Tibial artery (tissue), 4 donors: ENCODE results near the gene FHIP1A.
A peak's percentile ranks its signal among the peaks of the same experiment; 100 is the strongest.

Experiments used
- DNase-seq, 2 donors: peaks; one replicate each; pipeline ENCODE4 v3.0.0-alpha.2; 2019
- H3K27ac ChIP-seq, 2 donors: fragments of 200-600 bp; sonication (generic) in 1 of 2; 1 replicate in 1 of 2; 2 replicates in 1 of 2; pipeline ENCODE4 v1.5.1; 2018 to 2019; ENCODE audit warnings: mild to moderate bottlenecking in 1 of 2
- H3K27me3 ChIP-seq, 2 donors: fragments of 200-600 bp; sonication (generic) in 1 of 2; one replicate each; pipeline versions ENCODE4 v1.5.1 to v1.6.0; 2016 to 2019
- H3K36me3 ChIP-seq, 3 donors: fragments of 200-600 bp; sonication (generic) in 2 of 3; one replicate each; pipeline ENCODE4 v1.5.1; 2016 to 2019; ENCODE audit warnings: mild to moderate bottlenecking in 2 of 3
- H3K4me1 ChIP-seq, 4 donors: fragments of 200-600 bp; sonication (generic) in 2 of 4; 1 replicate in 3 of 4; 2 replicates in 1 of 4; pipeline ENCODE4 v1.5.1; 2016 to 2019
- H3K4me3 ChIP-seq, 2 donors: fragments of 200-600 bp; sonication (generic) in 1 of 2; 1 replicate in 1 of 2; 2 replicates in 1 of 2; pipeline ENCODE4 v1.5.1; 2018 to 2019; ENCODE audit warnings: mild to moderate bottlenecking in 2 of 2
- H3K9me3 ChIP-seq, 3 donors: fragments of 200-600 bp; sonication (generic) in 1 of 3; one replicate each; pipeline ENCODE4 v1.5.1; 2016 to 2019
- CTCF ChIP-seq, 2 experiments: fragments of 200-600 bp in 1 of 2; fragments of 450-650 bp in 1 of 2; IDR thresholded peaks; one replicate each; pipeline ENCODE4 v1.5.1; 2017 to 2019; ENCODE audit warnings: antibody characterized with exemption in 2 of 2, mild to moderate bottlenecking in 1 of 2, moderate library complexity in 1 of 2
- intact Hi-C: fragments of 100-400 bp; cut with DNase I; formaldehyde crosslinking; loops from one replicate; pipeline ENCODE4 v1.15.0; 2023; ENCODE audit warnings: low total_unique reads

FHIP1A gene

DNA sequence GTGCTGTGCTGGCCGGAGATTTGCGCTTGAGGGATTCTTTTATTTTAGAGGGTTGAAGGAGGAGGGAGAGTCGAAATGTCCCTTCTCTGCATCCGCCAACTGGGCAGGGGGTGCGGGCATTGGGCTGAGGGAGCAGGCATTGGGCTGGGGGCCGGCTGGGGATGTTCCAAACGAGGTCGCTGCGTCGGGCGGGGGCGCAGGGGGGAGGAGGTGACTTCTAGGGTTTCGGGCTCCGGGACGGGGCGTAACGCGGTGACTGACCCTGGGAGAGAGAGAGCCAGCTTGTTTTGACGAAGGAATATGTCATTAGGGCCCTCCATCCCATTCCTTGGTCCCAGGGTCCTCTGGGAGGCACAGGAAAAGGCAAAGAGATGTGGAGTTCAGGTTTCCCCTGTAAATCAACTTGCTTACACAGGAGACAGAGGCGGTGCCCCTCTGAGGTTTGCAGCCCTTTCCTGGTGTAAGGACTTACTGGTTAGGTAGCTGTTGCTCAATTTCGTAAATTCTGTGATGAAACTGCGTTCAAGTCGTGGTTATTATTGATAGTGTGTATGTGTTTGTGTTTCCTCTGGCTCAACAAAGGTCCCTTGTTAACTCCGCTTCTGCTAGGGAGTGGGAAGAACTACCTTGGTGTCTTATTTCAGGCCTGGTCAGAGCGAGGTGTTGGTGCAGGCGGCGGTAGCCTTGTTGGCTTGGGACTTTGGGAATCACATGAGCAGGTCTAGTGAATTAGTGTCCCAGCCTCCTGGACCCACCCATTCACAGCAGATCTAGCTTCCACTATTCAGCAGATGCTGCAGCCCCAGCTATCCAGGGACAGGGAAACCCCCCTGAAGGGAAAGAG lies 716 bp downstream of the FHIP1A start:
- Histone ChIP-seq H3K4me3 (peak overlapping the region; percentile 56 to 64), H3K27ac (peak overlapping the region in 1 of 2 donors; percentile 55), H3K36me3 (no peaks in the 10 kb centered on the region), H3K4me1 (peaks cover 0 to 20% (median 13%) of the 10 kb centered on the region in 4 donors), H3K27me3 (no peaks in the 10 kb centered on the region), H3K9me3 (no peaks in the 10 kb centered on the region)
- intact Hi-C loops: no loop called here
- peak in 1 of 2 donors; percentile 67 for DNase-seq
- TF ChIP-seq CTCF (IDR thresholded peaks at IDR 0.05): no peak

DNA sequence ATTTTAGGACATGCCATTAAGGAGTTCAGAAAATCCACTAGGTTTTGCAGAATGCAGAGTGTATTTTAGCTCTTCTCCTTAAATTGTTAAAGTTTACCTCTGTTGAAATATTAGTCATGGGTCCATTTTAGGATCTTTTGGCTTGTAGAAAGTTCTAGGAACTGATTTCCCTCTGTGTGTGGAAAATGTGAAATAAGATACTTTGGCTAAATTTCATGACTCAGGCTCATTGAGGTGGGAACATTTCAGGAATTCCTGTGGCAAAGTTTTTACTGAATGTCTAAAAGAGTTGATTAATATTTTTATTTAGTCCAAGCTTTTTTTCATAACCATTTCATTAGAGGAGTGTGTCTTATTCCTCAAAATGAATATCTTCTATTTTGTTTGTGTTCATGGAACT lies 7.0 kb downstream of the FHIP1A start:
- peaks cover 0 to 3% of the 10 kb centered on the region in 2 donors for H3K27me3 ChIP-seq
- TF ChIP-seq CTCF (IDR thresholded peaks at IDR 0.05): no peak
- no peaks in the 10 kb centered on the region for H3K36me3 ChIP-seq
- DNase-seq: no peak
- H3K4me1 ChIP-seq: peaks cover 0 to 4% (median 0%) of the 10 kb centered on the region in 4 donors
- H3K9me3 ChIP-seq: no peaks in the 10 kb centered on the region
- H3K27ac ChIP-seq: no peak overlapping the region
- no peak overlapping the region for H3K4me3 ChIP-seq
- intact Hi-C loops: no loop called here

GRCh38 chr4:151417164-151417571 lies 8.2 kb downstream of the FHIP1A start:
- intact Hi-C loops: no loop called here
- Histone ChIP-seq H3K27me3 (peaks cover 0 to 3% of the 10 kb centered on the region in 2 donors), H3K4me3 (no peak overlapping the region), H3K4me1 (peaks cover 0 to 4% (median 0%) of the 10 kb centered on the region in 4 donors), H3K27ac (no peak overlapping the region), H3K36me3 (no peaks in the 10 kb centered on the region), H3K9me3 (no peaks in the 10 kb centered on the region)
- no peak for TF ChIP-seq CTCF (IDR thresholded peaks at IDR 0.05)
- no peak for DNase-seq

DNA sequence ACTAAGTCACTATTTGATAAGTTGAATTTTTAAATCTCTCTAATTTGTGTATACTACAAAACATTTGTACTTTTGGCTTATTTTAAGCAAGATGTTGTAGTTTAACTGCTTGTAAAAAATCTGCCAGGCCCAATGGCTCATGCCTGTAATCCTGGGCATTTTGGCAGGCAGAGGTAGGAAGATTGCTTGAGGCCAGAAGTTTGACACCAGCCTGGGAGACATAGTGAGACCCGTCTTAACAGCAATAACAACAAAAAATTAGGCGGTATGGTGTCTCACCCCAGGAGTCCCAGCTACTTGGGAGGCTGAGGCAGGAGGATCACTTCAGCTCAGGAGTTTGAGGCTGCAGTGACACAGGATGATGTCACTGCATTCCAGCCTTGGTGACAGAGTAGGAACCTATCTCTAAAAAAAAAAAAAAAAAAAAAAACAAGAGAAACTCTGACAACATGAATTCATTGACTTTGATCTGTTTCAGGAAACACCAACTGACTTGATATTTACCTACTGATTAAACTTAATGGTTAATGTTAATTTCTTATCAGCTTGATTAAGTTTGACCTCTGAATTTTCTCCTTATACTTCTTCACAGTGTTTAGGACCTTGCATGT lies 8.9 kb downstream of the FHIP1A start:
- Histone ChIP-seq H3K27ac (no peak overlapping the region), H3K4me1 (peaks cover 0 to 4% (median 0%) of the 10 kb centered on the region in 4 donors), H3K4me3 (no peak overlapping the region), H3K27me3 (peaks cover 0 to 3% of the 10 kb centered on the region in 2 donors), H3K36me3 (no peaks in the 10 kb centered on the region), H3K9me3 (no peaks in the 10 kb centered on the region)
- intact Hi-C loops: no loop called here
- no peak for DNase-seq
- TF ChIP-seq CTCF (IDR thresholded peaks at IDR 0.05): no peak

DNA sequence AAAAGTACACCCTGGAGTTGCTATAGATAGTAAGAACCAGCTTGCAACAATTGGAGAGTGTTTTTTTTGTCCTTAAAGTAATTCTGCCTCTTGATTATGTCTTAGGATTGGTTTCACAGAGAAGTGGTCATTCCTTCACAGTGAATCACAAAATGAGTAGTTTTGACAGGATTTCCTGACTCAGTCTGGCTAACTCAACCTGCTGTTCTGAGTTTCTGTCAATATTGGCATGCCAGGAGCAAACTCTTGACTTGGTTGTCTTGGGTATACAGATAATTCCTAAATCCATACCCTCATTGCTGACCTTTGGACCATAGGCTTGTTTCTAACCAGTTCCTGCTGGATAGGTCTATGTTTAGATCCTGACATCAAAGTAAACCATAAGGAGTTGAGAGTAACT lies 9.4 kb downstream of the FHIP1A start:
- intact Hi-C loops: no loop called here

More for the DNA sequence above, 9.4 kb downstream of the FHIP1A start:
- DNase-seq: no peak
- Histone ChIP-seq H3K27me3 (peaks cover 0 to 3% of the 10 kb centered on the region in 2 donors), H3K27ac (no peak overlapping the region), H3K9me3 (no peaks in the 10 kb centered on the region), H3K36me3 (no peaks in the 10 kb centered on the region), H3K4me3 (no peak overlapping the region), H3K4me1 (peaks cover 0 to 4% (median 0%) of the 10 kb centered on the region in 4 donors)
- TF ChIP-seq CTCF (IDR thresholded peaks at IDR 0.05): no peak
